CD4-positive, CD25-positive, alpha-beta regulatory T cell (primary cell): ENCODE data around the gene RAP1GAP2. TPM values are rescaled to one million over a fixed set of nuclear protein-coding genes. Genes with fewer than 3 reads are reported as not detected.

Experiments
- ATAC-seq, 2 donors: fragments of 150-1000 bp; cut with Tn5 transposase; one replicate each; pipeline ENCODE4 v1.10.0; 2021; ENCODE audit warnings: low read depth in 2 of 2, moderate number of reproducible peaks in 2 of 2, moderate library complexity in 1 of 2
- DNase-seq, 3 donors: peaks; one replicate each; pipeline versions ENCODE4 v3.0.0 to v3.0.0-alpha.2; 2012 to 2022; ENCODE audit warnings: mixed read lengths in 1 of 3
- H3K27ac ChIP-seq: one replicate; pipeline ENCODE4 v1.7.0; 2013; ENCODE audit warnings: mild to moderate bottlenecking, low read length; ENCODE audit not compliant: insufficient read depth, poor library complexity, severe bottlenecking
- H3K27me3 ChIP-seq: one replicate; pipeline ENCODE4 v1.7.0; 2013; ENCODE audit warnings: low read length; ENCODE audit not compliant: control insufficient read depth, insufficient read depth
- H3K36me3 ChIP-seq: one replicate; pipeline ENCODE4 v1.7.0; 2013; ENCODE audit warnings: mild to moderate bottlenecking, low read length, moderate library complexity; ENCODE audit not compliant: control insufficient read depth, insufficient read depth
- H3K4me1 ChIP-seq: 2 replicates; pipeline ENCODE4 v1.7.0; 2013; ENCODE audit warnings: mild to moderate bottlenecking, low read length; ENCODE audit not compliant: insufficient read depth, control insufficient read depth, poor library complexity, severe bottlenecking
- H3K4me3 ChIP-seq: one replicate; pipeline ENCODE4 v1.7.0; 2013; ENCODE audit warnings: low read depth, mild to moderate bottlenecking, low read length, moderate library complexity
- H3K9me3 ChIP-seq, 2 experiments: 1 replicate in 1 of 2; 2 replicates in 1 of 2; pipeline ENCODE4 v1.7.0; 2013; ENCODE audit warnings: low read length in 2 of 2, mild to moderate bottlenecking in 1 of 2, moderate library complexity in 1 of 2; ENCODE audit not compliant: control insufficient read depth in 2 of 2
- H3K27ac Mint-ChIP-seq, 3 donors: one replicate each; pipeline ENCODE4 v1.8.0; 2020 to 2022; ENCODE audit warnings: mild to moderate bottlenecking in 3 of 3, mixed read lengths in 3 of 3, moderate library complexity in 2 of 3
- H3K27me3 Mint-ChIP-seq: one replicate; pipeline ENCODE4 v1.8.0; 2022; ENCODE audit warnings: mild to moderate bottlenecking, mixed read lengths
- H3K36me3 Mint-ChIP-seq: one replicate; pipeline ENCODE4 v1.8.0; 2020; ENCODE audit warnings: mixed read lengths
- H3K4me1 Mint-ChIP-seq, 4 donors: one replicate each; pipeline ENCODE4 v1.8.0; 2020 to 2022; ENCODE audit warnings: mixed read lengths in 4 of 4, mild to moderate bottlenecking in 1 of 4
- H3K4me3 Mint-ChIP-seq, 4 donors: one replicate each; pipeline ENCODE4 v1.8.0; 2020 to 2022; ENCODE audit warnings: mild to moderate bottlenecking in 4 of 4, mixed read lengths in 4 of 4, moderate library complexity in 3 of 4
- H3K9me3 Mint-ChIP-seq, 7 donors: one replicate each; pipeline ENCODE4 v1.8.0; 2020 to 2022; ENCODE audit warnings: mixed read lengths in 7 of 7, mild to moderate bottlenecking in 3 of 7, moderate library complexity in 2 of 7
- polyA plus RNA-seq, 4 donors: library from polyadenylated mRNA; unstranded; fragments of 300-500 nt; fragmentation: Illumina TruSeq; gene quantifications; one replicate each; pipeline ENCODE4 v1.2.3, GENCODE V29; 2021
- total RNA-seq: library from RNA; stranded (reverse); gene quantifications from one replicate; pipeline ENCODE4 v1.2.3, GENCODE V29; 2022

Gene RAP1GAP2
- total and polyA plus RNA-seq, 5 donors from 2014 or later: 2.7 to 87.6 (median 5.1) TPM

GRCh38 chr17:2962729-2963128 is 166.5 kb downstream of the RAP1GAP2 start:
- peaks cover 22% of the 10 kb centered on the region for H3K36me3 ChIP-seq
- H3K36me3 Mint-ChIP-seq: peaks cover 30% of the 10 kb centered on the region

DNA sequence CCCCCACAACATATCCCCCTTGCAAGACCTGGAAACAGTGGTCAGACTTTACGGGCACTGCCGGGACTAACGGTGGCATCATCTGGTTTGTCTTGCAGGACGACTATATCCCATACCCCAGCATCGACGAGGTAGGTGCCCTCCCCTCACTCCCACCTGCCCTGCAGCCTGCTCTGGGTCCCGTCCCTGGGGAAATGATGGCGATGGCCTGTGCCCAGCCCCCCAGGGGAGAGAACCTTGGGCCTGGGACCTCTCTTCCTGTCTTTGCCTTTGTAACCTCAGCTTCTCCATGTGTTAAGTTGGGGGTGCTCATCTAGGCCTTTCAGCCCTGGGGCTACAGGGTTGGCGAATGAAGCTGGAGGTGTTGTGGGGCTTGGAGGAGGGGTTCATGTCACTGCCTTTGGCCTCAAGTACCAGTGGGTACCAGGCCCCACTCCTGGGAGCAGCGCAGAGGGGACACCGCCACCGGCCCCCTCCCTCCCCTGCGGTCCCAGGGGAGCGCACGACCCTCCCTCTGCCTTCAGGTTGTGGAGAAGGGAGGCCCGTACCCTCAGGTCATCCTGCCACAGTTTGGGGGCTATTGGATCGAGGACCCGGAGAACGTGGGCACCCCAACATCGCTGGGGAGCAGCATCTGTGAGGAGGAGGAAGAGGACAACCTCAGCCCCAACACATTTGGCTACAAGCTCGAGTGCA is 167.2 kb downstream of the RAP1GAP2 start:
- Mint-ChIP-seq H3K9me3 (peaks cover 0 to 2% (median 0%) of the 10 kb centered on the region in 7 donors), H3K27ac (no peak overlapping the region), H3K27me3 (no peaks in the 10 kb centered on the region), H3K36me3 (peaks cover 36% of the 10 kb centered on the region), H3K4me3 (no peak overlapping the region), H3K4me1 (peaks cover 0 to 5% (median under 1%) of the 10 kb centered on the region in 4 donors)
- Histone ChIP-seq H3K9me3 (no peaks in the 10 kb centered on the region), H3K4me1 (no peaks in the 10 kb centered on the region), H3K4me3 (no peak overlapping the region), H3K27ac (no peak overlapping the region), H3K27me3 (no peaks in the 10 kb centered on the region), H3K36me3 (peaks cover 27% of the 10 kb centered on the region)
- DNase-seq (no peak), ATAC-seq (no peak)

More at GRCh38 chr17:2962729-2963128, 166.5 kb downstream of the RAP1GAP2 start:
- Mint-ChIP-seq H3K9me3 (peaks cover 0 to 2% (median 0%) of the 10 kb centered on the region in 7 donors), H3K27me3 (no peaks in the 10 kb centered on the region), H3K4me1 (peaks cover 0 to 5% (median under 1%) of the 10 kb centered on the region in 4 donors), H3K4me3 (no peak overlapping the region), H3K27ac (no peak overlapping the region)
- no peak overlapping the region for H3K4me3 ChIP-seq
- no peak overlapping the region for H3K27ac ChIP-seq
- H3K27me3 ChIP-seq: no peaks in the 10 kb centered on the region
- DNase-seq (no peak), ATAC-seq (no peak)
- H3K4me1 ChIP-seq: no peaks in the 10 kb centered on the region
- no peaks in the 10 kb centered on the region for H3K9me3 ChIP-seq

- peaks cover 0 to 5% (median under 1%) of the 10 kb centered on the region in 4 donors for H3K4me1 Mint-ChIP-seq
- no peaks in the 10 kb centered on the region for H3K27me3 ChIP-seq
- no peak overlapping the region for H3K27ac Mint-ChIP-seq
- H3K27ac ChIP-seq: no peak overlapping the region
- DNase-seq (no peak), ATAC-seq (no peak)
- no peaks in the 10 kb centered on the region for H3K4me1 ChIP-seq
- peaks cover 27% of the 10 kb centered on the region for H3K36me3 ChIP-seq
- H3K27me3 Mint-ChIP-seq: no peaks in the 10 kb centered on the region
- no peaks in the 10 kb centered on the region for H3K9me3 ChIP-seq
- H3K36me3 Mint-ChIP-seq: peaks cover 36% of the 10 kb centered on the region
- peaks cover 0 to 2% (median 0%) of the 10 kb centered on the region in 7 donors for H3K9me3 Mint-ChIP-seq
- H3K4me3 ChIP-seq: no peak overlapping the region
- no peak overlapping the region for H3K4me3 Mint-ChIP-seq
Measured at GRCh38 chr17:2964028-2964356, 167.8 kb downstream of the RAP1GAP2 start.

- H3K27me3 Mint-ChIP-seq: no peaks in the 10 kb centered on the region
- H3K4me1 Mint-ChIP-seq: peaks cover 0 to 5% (median under 1%) of the 10 kb centered on the region in 4 donors
- Histone ChIP-seq H3K36me3 (peaks cover 27% of the 10 kb centered on the region), H3K4me3 (no peak overlapping the region), H3K9me3 (no peaks in the 10 kb centered on the region), H3K27me3 (no peaks in the 10 kb centered on the region), H3K27ac (no peak overlapping the region), H3K4me1 (no peaks in the 10 kb centered on the region)
- H3K27ac Mint-ChIP-seq: no peak overlapping the region
- H3K36me3 Mint-ChIP-seq: peaks cover 32% of the 10 kb centered on the region
- ATAC-seq (no peak), DNase-seq (no peak)
- peaks cover 0 to under 1% (median 0%) of the 10 kb centered on the region in 7 donors for H3K9me3 Mint-ChIP-seq
- no peak overlapping the region for H3K4me3 Mint-ChIP-seq
Measured at GRCh38 chr17:2964370-2964769, 168.1 kb downstream of the RAP1GAP2 start.

- Histone ChIP-seq H3K36me3 (peaks cover 27% of the 10 kb centered on the region), H3K27ac (no peak overlapping the region), H3K4me3 (no peak overlapping the region), H3K27me3 (no peaks in the 10 kb centered on the region), H3K9me3 (no peaks in the 10 kb centered on the region), H3K4me1 (no peaks in the 10 kb centered on the region)
- Mint-ChIP-seq H3K4me1 (peaks cover 0 to 5% (median under 1%) of the 10 kb centered on the region in 4 donors), H3K27me3 (no peaks in the 10 kb centered on the region), H3K9me3 (no peaks in the 10 kb centered on the region), H3K4me3 (no peak overlapping the region), H3K27ac (no peak overlapping the region), H3K36me3 (peaks cover 32% of the 10 kb centered on the region)
- ATAC-seq (no peak), DNase-seq (no peak)
Measured at GRCh38 chr17:2964831-2965230, 168.6 kb downstream of the RAP1GAP2 start.

DNA sequence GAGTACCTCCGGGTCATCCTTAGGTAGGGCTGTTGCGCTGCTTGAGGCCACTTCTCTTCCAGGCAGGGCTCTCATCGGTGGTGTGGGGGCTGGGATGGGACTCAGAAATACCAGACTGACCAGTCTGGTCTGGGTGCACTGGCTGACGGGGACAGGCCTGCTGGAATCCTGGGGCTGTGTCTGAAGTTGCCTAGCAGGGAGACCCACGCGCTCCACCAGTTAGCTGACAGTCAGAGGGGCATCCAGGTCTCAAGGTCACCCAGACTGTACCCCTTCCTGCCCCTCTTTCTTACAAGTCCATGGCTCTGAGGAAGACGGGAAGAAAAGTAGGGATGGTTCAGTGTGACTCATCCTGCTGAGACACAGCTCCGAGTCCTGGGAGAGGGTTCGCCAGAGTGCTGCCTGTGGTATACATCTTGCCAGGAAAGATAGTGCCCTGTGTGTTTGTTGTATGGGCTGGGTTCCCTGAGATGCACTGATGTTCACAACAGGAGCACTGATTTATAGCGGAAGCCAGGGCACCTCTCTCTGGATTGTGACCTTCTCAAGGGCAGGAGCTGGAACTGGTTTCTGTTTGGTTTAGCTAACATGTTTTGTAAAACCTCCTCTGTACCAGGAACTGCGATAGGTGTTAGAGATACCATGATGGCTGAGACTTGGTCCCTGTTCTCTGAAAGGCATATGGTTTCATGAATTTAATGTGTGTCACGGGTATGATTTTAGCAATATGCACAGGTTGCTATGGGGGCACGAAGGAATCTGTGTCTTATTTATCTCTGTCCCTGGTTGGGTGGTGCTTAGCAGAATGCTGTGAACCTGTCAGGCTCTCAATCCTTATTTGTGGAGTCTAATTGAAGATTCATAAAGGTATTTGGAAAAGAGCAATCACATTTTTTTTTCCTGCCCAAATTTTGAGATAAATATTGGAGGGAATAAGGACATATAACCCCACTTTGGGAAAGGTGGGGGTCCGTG is 169.7 kb downstream of the RAP1GAP2 start:
- H3K4me3 Mint-ChIP-seq: no peak overlapping the region
- no peak overlapping the region for H3K27ac Mint-ChIP-seq
- Histone ChIP-seq H3K4me3 (no peak overlapping the region), H3K27ac (no peak overlapping the region), H3K9me3 (no peaks in the 10 kb centered on the region), H3K36me3 (peaks cover 27% of the 10 kb centered on the region), H3K27me3 (no peaks in the 10 kb centered on the region), H3K4me1 (no peaks in the 10 kb centered on the region)
- H3K27me3 Mint-ChIP-seq: no peaks in the 10 kb centered on the region
- H3K9me3 Mint-ChIP-seq: no peaks in the 10 kb centered on the region
- peaks cover 0 to 5% (median under 1%) of the 10 kb centered on the region in 4 donors for H3K4me1 Mint-ChIP-seq
- DNase-seq: no peak
- peaks cover 32% of the 10 kb centered on the region for H3K36me3 Mint-ChIP-seq
- no peak for ATAC-seq

DNA sequence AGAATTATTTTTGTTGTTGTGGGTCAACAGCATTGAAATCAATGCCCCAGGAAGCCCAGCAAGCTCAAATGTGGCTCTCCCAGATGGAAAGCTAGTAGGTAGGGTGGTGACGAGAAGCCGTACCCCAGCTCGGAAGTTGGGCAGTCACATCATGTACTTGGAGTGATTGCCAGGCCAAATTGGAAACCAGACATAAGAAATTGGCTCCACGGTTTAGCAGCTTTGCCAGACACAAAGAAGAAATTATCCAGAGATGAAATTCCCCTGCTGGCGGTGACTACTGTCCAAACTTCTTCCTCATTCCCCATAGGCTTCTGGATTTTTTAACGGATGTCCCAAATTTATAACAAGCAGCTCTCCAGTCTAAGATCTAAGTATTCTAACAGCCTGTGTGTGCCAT is 171.3 kb downstream of the RAP1GAP2 start:
- DNase-seq: no peak
- no peak for ATAC-seq
- no peaks in the 10 kb centered on the region for H3K27me3 ChIP-seq
- H3K36me3 ChIP-seq: peaks cover 27% of the 10 kb centered on the region
- Mint-ChIP-seq H3K27me3 (no peaks in the 10 kb centered on the region), H3K36me3 (peaks cover 28% of the 10 kb centered on the region), H3K4me3 (no peak overlapping the region), H3K27ac (no peak overlapping the region), H3K9me3 (no peaks in the 10 kb centered on the region), H3K4me1 (peaks cover 0 to 5% (median under 1%) of the 10 kb centered on the region in 4 donors)
- no peak overlapping the region for H3K4me3 ChIP-seq
- no peak overlapping the region for H3K27ac ChIP-seq
- H3K9me3 ChIP-seq: no peaks in the 10 kb centered on the region
- no peaks in the 10 kb centered on the region for H3K4me1 ChIP-seq
